Posterior cingulate gyrus (tissue), 11 donors: ENCODE data around the gene PEAR1.

Experiments
- DNase-seq, 10 donors: peaks; one replicate each; pipeline versions ENCODE4 v3.0.0 to v3.0.0-alpha.2; 2020 to 2021; ENCODE audit warnings: mixed read lengths in 3 of 10
- intact Hi-C: fragments of 100-400 bp; cut with DNase I; formaldehyde crosslinking; loops from one replicate; pipeline ENCODE4 v1.15.1; 2023

PEAR1 gene, protein sequence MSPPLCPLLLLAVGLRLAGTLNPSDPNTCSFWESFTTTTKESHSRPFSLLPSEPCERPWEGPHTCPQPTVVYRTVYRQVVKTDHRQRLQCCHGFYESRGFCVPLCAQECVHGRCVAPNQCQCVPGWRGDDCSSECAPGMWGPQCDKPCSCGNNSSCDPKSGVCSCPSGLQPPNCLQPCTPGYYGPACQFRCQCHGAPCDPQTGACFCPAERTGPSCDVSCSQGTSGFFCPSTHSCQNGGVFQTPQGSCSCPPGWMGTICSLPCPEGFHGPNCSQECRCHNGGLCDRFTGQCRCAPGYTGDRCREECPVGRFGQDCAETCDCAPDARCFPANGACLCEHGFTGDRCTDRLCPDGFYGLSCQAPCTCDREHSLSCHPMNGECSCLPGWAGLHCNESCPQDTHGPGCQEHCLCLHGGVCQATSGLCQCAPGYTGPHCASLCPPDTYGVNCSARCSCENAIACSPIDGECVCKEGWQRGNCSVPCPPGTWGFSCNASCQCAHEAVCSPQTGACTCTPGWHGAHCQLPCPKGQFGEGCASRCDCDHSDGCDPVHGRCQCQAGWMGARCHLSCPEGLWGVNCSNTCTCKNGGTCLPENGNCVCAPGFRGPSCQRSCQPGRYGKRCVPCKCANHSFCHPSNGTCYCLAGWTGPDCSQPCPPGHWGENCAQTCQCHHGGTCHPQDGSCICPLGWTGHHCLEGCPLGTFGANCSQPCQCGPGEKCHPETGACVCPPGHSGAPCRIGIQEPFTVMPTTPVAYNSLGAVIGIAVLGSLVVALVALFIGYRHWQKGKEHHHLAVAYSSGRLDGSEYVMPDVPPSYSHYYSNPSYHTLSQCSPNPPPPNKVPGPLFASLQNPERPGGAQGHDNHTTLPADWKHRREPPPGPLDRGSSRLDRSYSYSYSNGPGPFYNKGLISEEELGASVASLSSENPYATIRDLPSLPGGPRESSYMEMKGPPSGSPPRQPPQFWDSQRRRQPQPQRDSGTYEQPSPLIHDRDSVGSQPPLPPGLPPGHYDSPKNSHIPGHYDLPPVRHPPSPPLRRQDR

GRCh38 chr1:156893048-156893953 lies at the start of gene PEAR1:
Gene PEAR1, plus strand, starts transcription at chr1:156893718. Its CDS starts 10,209 bp downstream, at chr1:156903927.
- DNase-seq, result peak in 2 of 10 donors; percentile 44 to 61
- intact Hi-C loops, result loop anchor here (2.0 to 10.0 kb wide), 3 partner anchors 28 to 96 kb away; partner anchors contain the start of gene LRRC71

GRCh38 chr1:156844102-156844501 lies 49.4 kb upstream of the PEAR1 start:
- intact Hi-C loops, result no loop called here
- peak in 1 of 10 donors; percentile 19 for DNase-seq

GRCh38 chr1:156844638-156845037 lies 48.9 kb upstream of the PEAR1 start:
- intact Hi-C loops, result no loop called here
- peak in 1 of 10 donors; percentile 63 for DNase-seq

DNA sequence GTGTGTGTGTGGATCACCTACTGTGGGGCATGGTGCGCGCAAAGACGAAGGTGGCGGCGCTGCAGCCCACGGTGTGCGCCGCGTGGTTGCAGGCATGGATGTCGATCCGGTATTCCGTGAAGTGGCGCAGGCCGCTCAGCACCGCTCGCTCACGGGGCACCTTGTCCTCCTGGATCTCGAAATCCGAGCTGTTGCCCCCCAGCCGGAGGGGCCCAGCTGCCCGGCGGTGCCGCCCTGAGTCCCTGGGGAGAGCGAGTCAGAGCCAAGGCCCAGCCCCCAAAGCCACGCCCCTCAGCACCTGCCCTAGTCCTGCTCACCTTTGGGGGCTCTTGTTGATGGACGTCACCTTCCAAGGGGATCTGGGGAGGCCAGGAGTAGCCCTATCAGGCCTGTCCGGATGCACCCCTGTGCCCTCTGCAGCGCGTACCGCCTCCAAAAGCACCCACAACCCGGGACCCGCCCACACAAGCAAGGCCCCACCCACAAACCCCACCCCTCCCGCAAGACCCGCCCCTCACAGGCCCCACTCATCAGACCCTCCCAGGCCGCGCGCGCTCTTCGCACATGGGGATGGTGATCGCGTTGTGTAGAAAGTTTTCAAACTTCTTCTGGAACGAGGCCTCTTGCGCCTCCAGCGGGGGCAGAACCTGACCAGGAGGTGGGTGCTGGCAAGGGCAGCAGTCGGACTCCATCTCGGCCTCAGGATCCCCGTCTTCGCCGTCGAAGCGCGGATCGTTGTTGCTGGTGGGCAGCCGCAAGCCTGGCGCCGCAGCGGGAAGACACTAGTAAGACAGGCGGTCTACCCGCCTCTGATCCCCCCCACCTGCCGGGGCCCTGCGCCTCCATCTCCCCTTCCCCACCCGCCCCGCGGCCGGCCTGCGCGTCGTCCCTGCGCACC lies 48.2 kb upstream of the PEAR1 start:
- intact Hi-C loops, result no loop called here
- DNase-seq, result peak in 1 of 10 donors; percentile 78

- intact Hi-C loops, result no loop called here
- peak in 1 of 10 donors; percentile 22 for DNase-seq
These were observed 47.5 kb upstream of the PEAR1 start for GRCh38 chr1:156845953-156846545.

GRCh38 chr1:156846643-156847042 lies 46.9 kb upstream of the PEAR1 start:
- intact Hi-C loops, result no loop called here
- peak in 2 of 10 donors; percentile 1 to 52 for DNase-seq

- peak in 3 of 10 donors; percentile 30 to 39 (median 30) for DNase-seq
- intact Hi-C loops, result no loop called here
These were observed 45.7 kb upstream of the PEAR1 start for GRCh38 chr1:156847591-156848460.

GRCh38 chr1:156848461-156849150 lies 44.9 kb upstream of the PEAR1 start:
- peak in 1 of 10 donors; percentile 69 for DNase-seq
- intact Hi-C loops, result no loop called here

- intact Hi-C loops, result no loop called here
- DNase-seq, result no peak
These were observed 44.4 kb upstream of the PEAR1 start for GRCh38 chr1:156849151-156849496.

GRCh38 chr1:156851779-156852417 lies 41.6 kb upstream of the PEAR1 start:
- intact Hi-C loops, result no loop called here
- DNase-seq, result no peak

DNA sequence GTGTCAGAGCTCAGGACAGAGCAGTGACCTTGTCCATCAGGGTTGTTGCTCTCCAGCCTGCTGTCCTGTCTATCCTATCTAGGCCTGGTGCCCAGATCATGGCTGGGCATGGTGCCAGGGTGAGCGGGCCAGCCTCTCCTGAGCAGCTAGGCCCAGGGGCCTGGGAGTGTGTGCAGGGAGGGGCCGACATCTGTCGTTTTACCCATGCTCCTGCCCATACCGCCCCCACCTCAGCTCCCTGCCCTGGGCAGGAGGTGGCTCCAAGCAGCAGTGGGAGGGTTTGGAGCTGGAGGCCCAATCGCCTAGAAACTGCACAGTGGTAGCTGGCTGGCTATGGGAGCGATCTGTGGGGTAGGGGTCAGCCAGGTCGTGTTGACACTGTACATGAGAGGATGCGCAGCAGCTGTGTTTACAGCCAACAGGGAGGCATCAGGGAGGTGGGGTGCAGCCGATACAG lies 41.1 kb upstream of the PEAR1 start:
- peak in 8 of 10 donors; percentile 42 to 92 (median 64) for DNase-seq

DNA sequence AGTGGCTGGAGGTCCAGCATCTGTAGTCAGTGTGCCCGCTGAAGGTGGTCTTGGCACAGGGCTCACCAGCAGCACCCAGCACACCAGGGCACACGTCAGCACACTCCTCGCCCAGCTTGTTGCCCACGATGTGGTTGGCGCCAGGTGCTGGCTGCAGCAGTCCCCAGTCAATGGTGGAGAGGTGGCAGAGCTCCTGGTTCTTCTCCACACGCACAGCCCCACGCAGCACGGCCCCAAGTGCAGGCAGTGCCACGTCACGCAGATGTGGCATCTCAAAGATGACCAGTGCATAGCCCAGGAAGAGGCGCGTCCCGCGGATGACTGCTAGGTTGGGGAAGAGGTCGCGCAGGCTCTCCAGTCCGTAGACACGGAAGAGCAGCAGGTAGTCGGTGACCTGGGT lies 39.8 kb upstream of the PEAR1 start:
- DNase-seq, result no peak
- intact Hi-C loops, result no loop called here

More for the DNA sequence above, 41.1 kb upstream of the PEAR1 start:
- intact Hi-C loops, result no loop called here

DNA sequence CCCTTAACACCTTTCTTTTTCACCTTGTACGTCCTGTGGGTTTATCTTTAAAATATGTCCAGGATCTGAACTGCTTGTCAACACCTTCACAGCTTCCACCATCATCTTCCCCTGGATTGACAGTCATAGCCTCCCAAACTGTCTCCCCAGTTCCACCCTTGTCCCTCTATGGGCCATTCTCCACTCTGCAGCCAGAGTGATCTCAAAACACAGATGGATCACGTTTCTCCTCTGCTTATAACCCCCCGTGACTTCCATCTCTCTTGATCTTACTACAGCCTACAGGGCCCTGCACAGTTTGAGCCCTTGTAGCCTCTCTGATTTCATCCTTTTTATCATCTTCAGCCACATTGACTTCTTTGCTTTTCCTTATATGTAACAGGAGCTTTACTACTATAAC lies 38.9 kb upstream of the PEAR1 start:
- no peak for DNase-seq
- intact Hi-C loops, result no loop called here

DNA sequence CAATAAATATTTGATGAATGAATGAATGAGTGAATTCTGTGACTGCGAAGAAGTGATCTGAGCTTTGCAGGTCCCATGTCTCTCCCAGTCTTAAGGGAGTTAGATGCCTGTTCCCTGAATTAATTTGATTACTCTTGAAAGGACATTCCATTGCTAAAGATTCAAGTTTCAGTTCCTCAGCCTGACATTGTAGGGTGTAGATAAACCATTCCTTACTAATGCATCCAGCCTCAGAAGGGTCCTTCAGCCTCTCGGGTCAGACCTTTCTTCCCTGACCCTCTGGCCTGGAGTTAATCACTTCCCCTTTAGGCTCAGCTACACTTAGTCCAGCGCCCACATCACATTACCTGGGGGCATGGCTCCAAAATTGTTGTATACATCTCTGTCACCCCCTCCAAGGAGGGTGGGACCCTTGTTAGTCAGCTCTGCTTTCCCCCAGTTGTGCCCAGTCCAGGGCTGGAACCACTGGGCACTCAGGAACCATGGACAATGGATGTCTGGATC lies 37.2 kb upstream of the PEAR1 start:
- intact Hi-C loops, result no loop called here

GRCh38 chr1:156857532-156857931 lies 36.0 kb upstream of the PEAR1 start:
- DNase-seq, result no peak
- intact Hi-C loops, result no loop called here

More for the DNA sequence above, 37.2 kb upstream of the PEAR1 start:
- DNase-seq, result no peak

- DNase-seq, result no peak
- intact Hi-C loops, result no loop called here
These were observed 35.0 kb upstream of the PEAR1 start for GRCh38 chr1:156858555-156858956.
